Upper lobe of left lung (tissue), 4 donors: ENCODE data around the gene LDLRAD2.

Experiments
- POLR2A ChIP-seq, 4 donors: fragments of 450-650 bp; IDR thresholded peaks; one replicate each; pipeline ENCODE4 v1.5.1; 2016 to 2017; ENCODE audit warnings: antibody characterized with exemption in 4 of 4, mild to moderate bottlenecking in 2 of 4
- TF ChIP-seq, protein P1 (sequence below), 6 experiments: fragments of 450-650 bp in 4 of 6; fragments of 200-600 bp in 2 of 6; sonication (generic) in 2 of 6; IDR thresholded peaks; one replicate each; pipeline ENCODE4 v1.5.1; 2016 to 2019; ENCODE audit warnings: antibody characterized with exemption in 6 of 6

DNA sequence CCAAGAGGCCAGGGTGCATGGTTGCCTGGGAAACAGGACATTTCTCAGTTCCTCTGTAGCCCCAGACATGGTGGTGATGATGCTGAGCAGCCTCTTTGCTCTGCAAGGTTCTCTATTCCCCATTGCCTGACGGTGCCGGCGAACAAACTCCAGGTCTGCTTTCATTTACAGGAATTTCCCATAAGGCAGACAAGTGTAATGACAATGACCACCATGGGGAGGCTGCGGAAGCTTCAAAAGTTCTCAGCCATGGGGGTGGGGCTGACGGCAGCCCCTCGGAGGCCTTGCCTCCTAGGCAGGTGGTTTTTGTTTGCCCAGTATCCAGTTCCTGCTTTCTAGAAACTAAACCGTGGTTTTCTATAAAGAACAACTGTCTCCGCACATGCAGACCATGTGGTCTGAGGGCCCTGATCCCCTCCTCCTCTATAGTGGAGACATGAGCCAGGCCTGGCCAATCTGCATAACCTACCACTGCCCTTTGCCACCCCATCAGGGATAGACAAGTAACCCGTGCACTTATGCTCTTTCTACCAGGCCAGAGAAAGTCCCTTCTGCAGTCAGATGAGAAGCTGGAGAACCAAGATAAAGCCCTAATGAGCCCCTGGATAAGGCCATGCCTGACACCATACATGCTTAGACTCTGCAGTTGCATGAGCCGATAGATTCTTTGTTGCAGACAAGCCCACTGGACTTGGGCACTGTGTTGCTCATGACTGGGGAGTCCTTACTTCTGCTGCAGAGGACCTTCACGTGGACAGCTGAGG is 54.1 kb downstream of the LDLRAD2 start:
- TF ChIP-seq, protein P1, sequence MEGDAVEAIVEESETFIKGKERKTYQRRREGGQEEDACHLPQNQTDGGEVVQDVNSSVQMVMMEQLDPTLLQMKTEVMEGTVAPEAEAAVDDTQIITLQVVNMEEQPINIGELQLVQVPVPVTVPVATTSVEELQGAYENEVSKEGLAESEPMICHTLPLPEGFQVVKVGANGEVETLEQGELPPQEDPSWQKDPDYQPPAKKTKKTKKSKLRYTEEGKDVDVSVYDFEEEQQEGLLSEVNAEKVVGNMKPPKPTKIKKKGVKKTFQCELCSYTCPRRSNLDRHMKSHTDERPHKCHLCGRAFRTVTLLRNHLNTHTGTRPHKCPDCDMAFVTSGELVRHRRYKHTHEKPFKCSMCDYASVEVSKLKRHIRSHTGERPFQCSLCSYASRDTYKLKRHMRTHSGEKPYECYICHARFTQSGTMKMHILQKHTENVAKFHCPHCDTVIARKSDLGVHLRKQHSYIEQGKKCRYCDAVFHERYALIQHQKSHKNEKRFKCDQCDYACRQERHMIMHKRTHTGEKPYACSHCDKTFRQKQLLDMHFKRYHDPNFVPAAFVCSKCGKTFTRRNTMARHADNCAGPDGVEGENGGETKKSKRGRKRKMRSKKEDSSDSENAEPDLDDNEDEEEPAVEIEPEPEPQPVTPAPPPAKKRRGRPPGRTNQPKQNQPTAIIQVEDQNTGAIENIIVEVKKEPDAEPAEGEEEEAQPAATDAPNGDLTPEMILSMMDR (IDR thresholded peaks at IDR 0.05) = no peak
- no peak for TF ChIP-seq POLR2A (IDR thresholded peaks at IDR 0.05)
